SJCRH30 (cell line): Measurements from ENCODE around the gene PLCD1. TPM values are rescaled to one million over a fixed set of nuclear protein-coding genes. Genes with fewer than 3 reads are reported as not detected.
A peak's percentile ranks its signal among the peaks of the same experiment; 100 is the strongest.
"Not testable (repeated sequence)": the region's sequence is repeated elsewhere in the genome, so short reads cannot be mapped to it uniquely, and the experiment has no call there.

ENCODE experiments used
- DNase-seq, 2 experiments: peaks; one replicate each; pipeline ENCODE4 v3.0.0-alpha.2; 2015 to 2020
- H3K27ac ChIP-seq: fragments of 250-450 bp; sonication (Bioruptor Pico); 2 replicates; pipeline ENCODE4 v1.5.1; 2020; ENCODE audit warnings: mild to moderate bottlenecking, moderate library complexity
- H3K27me3 ChIP-seq: fragments of 250-450 bp; sonication (Bioruptor Pico); 2 replicates; pipeline ENCODE4 v1.5.1; 2020; ENCODE audit warnings: mild to moderate bottlenecking, moderate library complexity
- H3K36me3 ChIP-seq: fragments of 250-450 bp; sonication (Bioruptor Pico); 2 replicates; pipeline ENCODE4 v1.5.1; 2020; ENCODE audit warnings: mild to moderate bottlenecking, moderate library complexity
- H3K4me1 ChIP-seq: fragments of 250-450 bp; sonication (Bioruptor Pico); 2 replicates; pipeline ENCODE4 v1.5.1; 2020; ENCODE audit warnings: mild to moderate bottlenecking, moderate library complexity
- H3K4me3 ChIP-seq: fragments of 250-450 bp; sonication (Bioruptor Pico); 2 replicates; pipeline ENCODE4 v1.5.1; 2020; ENCODE audit warnings: mild to moderate bottlenecking, moderate library complexity
- H3K9me3 ChIP-seq: fragments of 250-450 bp; sonication (Bioruptor Pico); replicated peaks from 2 replicates; pipeline ENCODE4 v1.5.1; 2020; ENCODE audit warnings: mild to moderate bottlenecking, moderate library complexity
- total RNA-seq: library from RNA; depleted of rRNA; stranded (reverse); fragments of >200 nt; shearing (Covaris generic); gene quantifications from 2 replicates; pipeline ENCODE4 v1.2.3, GENCODE V29; 2014

Gene PLCD1
- total RNA-seq, 1 experiment from 2014 or later = 1.3 TPM

DNA sequence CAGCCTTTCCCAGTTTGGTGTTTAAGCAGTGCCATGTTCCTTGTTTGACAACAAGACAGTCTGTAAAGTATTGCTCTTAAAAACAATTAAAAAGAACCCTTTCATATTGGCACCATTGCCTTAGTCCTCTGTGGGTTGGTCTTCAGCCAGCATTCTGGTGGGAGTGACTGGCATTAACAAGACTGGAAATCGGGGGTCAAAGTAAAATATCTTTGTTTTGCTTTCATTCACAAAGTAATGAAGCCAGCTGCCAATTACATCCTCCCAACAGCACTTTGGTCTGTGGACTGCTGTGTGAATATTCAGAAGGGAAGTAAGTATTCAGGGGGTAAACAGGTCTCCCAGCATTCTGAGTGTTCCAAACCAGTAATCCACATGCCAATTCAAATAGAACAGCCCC is 47.1 kb downstream of the PLCD1 start:
- Histone ChIP-seq H3K27ac (no peak overlapping the region; the same call in 1 of the 2 replicates), H3K27me3 (no peaks in the 10 kb centered on the region), H3K9me3 (no peaks in the 10 kb centered on the region), H3K36me3 (no peaks in the 10 kb centered on the region), H3K4me1 (peaks cover 23% of the 10 kb centered on the region), H3K4me3 (no peak overlapping the region)
- DNase-seq = no peak

DNA sequence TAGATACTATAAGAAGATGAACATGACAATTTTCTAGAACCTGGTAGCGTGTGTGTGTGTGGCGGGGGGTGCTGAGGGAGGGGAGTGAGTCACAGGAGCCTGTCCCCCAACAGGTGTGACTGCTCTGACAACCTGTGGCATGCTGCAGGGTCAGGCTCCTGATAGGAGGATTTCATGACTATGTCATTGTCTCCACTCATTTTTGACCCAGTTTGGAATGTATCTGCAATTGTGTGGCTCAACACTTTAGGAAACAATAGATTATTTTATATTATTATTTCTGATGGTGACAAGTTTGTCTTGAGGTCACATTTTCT is 48.1 kb downstream of the PLCD1 start:
- peaks cover 23% of the 10 kb centered on the region for H3K4me1 ChIP-seq
- peak overlapping the region; percentile 88 for H3K27ac ChIP-seq
- H3K4me3 ChIP-seq = peak overlapping the region; percentile 26
- no peaks in the 10 kb centered on the region for H3K36me3 ChIP-seq
- DNase-seq = peak; percentile 62 to 63
- H3K27me3 ChIP-seq = no peaks in the 10 kb centered on the region
- H3K9me3 ChIP-seq = no peaks in the 10 kb centered on the region

DNA sequence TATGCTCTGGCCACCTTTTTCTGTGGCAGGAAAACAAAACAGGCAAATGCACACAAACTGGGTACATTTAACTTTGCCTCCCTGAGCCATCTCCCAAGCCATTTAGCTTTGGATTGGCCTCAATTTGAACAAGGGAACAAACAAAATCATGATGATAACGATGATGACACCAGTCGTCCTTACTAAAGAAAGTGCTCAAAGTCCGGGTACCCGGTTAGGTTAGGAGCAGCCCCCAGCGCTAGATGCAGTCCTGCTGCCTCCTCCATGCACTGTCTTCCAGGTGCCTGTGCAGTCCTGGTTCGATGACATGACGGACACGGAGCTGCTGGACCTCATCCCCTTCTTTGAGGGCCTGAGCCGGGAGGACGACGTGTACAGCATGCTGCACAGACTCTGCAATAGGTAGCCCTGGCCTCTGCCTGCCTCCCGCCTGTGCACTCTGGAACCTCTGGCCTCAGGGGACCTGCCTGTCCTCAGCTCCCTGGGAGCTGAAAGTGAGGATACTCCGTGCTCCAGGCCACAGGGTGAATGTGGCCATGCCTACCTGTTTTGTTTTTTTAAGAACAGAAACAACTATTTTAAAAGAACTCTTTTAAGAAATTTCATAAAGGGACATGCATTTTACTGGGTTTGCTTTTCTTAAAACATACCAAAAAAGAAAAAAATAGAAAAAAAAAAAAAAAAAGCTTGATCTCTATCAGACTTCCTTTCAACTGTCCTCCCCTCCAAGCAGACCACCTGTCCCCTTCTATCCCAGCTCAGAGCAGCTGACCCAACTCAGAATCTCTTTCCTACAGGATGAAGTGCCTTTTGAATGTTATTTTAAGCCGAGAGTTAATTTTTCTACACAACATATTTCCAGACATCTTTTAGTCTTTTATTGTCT is 48.7 kb downstream of the PLCD1 start:
- Histone ChIP-seq H3K27me3 (no peaks in the 10 kb centered on the region), H3K9me3 (no peaks in the 10 kb centered on the region), H3K4me1 (peaks cover 23% of the 10 kb centered on the region), H3K4me3 (peak overlapping the region; percentile 26), H3K36me3 (no peaks in the 10 kb centered on the region), H3K27ac (peak overlapping the region; percentile 88)
- DNase-seq = peak; percentile 61 to 73

DNA sequence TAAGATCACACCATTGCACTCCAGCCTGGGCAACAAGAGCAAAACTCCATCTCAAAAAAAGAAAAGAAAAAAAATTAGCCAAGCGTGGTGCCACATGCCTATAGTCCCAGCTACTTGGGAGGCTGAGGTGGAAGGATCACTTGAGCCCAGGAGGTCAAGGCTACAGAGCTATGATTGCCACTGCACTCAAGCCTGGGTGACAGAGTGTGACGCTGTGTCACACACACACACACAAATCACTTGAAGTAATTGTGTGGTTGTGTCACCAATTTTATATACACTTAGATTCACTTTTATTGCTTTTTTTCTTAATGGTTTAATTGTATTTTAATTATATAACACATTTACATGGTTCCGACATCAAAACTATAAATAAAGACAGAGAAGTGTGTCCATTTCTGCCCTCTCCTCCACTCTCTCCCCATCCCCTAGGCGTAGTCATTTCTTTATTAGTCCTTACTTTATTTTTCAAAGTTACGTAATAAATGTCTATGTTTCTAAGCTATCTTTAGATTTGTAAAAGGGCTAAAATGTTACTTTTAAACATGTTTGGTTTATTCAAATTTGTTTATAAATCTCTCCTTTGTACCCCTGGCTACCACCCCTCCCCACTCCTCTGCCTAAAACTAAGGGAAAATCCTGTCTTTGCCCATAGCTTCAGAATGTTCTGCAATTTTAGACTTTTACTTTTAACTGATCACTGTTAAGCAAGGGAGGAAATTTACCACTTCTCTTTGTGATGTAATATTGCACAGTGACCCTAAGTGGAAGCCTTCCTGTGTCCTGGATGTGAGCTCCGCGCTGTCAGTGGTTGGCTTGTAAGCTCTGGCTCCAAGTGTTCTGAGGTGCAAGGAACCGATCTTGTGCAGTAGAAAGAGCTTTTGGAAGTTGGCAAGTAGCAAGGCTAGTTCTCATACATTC is 49.6 kb downstream of the PLCD1 start:
- Histone ChIP-seq H3K9me3 (no peaks in the 10 kb centered on the region), H3K27me3 (no peaks in the 10 kb centered on the region), H3K27ac (peak overlapping the region; percentile 88; the same call in 1 of the 2 replicates), H3K36me3 (no peaks in the 10 kb centered on the region), H3K4me3 (no peak overlapping the region), H3K4me1 (peaks cover 23% of the 10 kb centered on the region)
- no peak for DNase-seq

DNA sequence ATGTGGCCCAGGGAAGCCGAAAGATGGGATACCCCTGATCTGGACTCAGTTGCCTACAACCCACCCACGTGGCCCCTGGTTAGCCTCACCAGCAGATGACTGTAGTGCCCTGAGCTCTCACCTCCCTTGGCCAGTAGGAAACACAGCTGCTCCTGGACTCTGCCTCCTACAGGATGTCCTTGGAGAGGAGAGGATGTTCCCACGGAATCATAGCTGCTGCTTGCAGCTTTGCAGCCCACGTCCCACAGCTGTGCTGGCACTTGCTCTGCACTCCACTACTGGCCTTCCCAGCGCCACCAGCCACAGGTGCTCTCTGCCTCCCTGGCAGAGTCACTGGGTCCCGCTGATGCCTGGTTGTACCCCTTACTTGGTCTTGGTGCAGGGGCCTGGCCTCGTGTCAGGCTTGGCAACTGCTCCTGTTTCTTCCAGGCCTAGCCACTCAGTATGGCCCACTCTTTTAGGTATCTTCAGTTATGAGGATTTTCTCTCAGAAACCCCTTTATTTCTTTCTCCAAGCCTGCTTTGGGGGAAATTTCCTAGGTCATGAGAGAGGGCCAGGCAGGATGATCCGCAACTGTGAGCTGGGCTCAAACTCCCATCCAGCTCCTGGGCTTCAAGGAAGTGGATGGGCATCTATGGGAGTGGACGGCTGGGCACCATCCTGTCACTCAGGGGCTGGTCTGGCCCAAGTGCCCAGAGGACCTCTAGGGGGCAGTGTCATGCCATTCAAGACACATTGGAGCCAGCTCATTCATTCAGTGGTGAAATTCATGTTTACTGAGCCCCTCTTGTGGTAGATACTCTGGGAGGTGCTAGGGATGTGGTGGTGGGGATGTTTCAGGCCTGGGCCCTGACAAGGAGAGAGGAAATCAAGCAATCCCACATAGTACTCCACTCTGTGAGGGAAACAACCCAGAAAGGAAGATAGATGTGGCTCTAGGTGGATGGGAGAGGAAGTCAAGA is 55.0 kb downstream of the PLCD1 start:
- H3K4me1 ChIP-seq = peaks cover 9% of the 10 kb centered on the region
- H3K9me3 ChIP-seq = no peaks in the 10 kb centered on the region
- H3K4me3 ChIP-seq = no peak overlapping the region
- no peaks in the 10 kb centered on the region for H3K27me3 ChIP-seq
- peak; percentile 45 to 74 for DNase-seq
- no peaks in the 10 kb centered on the region for H3K36me3 ChIP-seq
- H3K27ac ChIP-seq = no peak overlapping the region

- Histone ChIP-seq H3K4me1 (peaks cover 17% of the 10 kb centered on the region), H3K4me3 (no peak overlapping the region), H3K9me3 (no peaks in the 10 kb centered on the region), H3K27ac (no peak overlapping the region), H3K27me3 (no peaks in the 10 kb centered on the region), H3K36me3 (no peaks in the 10 kb centered on the region)
- DNase-seq = no peak
Observed at GRCh38 chr3:37973246-37974054, 56.0 kb downstream of the PLCD1 start.

DNA sequence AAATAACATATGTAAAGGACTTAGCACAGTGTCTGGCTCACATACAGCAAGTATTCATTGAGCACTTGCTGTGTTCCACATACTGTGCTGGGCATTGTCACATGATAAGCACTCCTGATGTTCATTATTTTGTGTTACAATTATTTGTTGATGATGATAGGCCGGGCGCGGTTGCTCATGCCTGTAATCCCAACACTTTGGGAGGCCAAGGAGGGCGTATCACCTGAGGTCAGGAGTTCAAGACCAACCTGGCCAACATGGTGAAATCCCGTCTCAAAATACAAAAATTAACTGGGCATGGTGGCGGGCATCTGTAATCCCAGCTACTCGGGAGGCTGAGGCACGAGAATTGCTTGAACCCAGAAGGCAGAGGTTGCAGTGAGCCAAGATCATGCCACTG is 57.4 kb downstream of the PLCD1 start:
- H3K36me3 ChIP-seq, H3K27me3 ChIP-seq, DNase-seq, H3K9me3 ChIP-seq, H3K4me3 ChIP-seq, H3K27ac ChIP-seq: not testable (repeated sequence)
- H3K4me1 ChIP-seq = peaks cover 17% of the 10 kb centered on the region

DNA sequence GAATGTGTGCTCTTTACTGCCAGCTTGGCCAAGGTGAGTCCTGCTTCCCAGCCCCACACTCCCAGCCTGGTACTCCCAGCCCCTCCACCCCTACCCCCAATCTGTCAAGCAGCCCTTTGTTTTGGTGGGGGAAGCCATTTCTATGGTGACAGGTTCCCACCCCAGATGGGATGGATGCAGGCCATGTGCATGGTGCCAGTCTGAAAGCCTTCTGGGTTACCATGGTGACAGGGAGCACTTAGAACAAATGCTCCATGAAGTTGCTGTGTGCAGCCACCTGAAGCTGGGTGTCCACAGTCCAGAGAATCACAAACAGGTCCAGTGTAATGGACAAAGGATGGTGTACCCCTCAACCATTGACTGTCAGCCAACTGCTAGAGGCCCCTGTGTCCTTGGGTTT is 58.0 kb downstream of the PLCD1 start:
- peaks cover 17% of the 10 kb centered on the region for H3K4me1 ChIP-seq
- H3K27ac ChIP-seq = no peak overlapping the region
- no peaks in the 10 kb centered on the region for H3K9me3 ChIP-seq
- H3K27me3 ChIP-seq = no peaks in the 10 kb centered on the region
- H3K36me3 ChIP-seq = no peaks in the 10 kb centered on the region
- H3K4me3 ChIP-seq = no peak overlapping the region
- DNase-seq = no peak

- no peaks in the 10 kb centered on the region for H3K9me3 ChIP-seq
- H3K27me3 ChIP-seq = no peaks in the 10 kb centered on the region
- H3K27ac ChIP-seq = no peak overlapping the region; the same call in 1 of the 2 replicates
- no peaks in the 10 kb centered on the region for H3K36me3 ChIP-seq
- DNase-seq = no peak
- H3K4me1 ChIP-seq = peaks cover 17% of the 10 kb centered on the region
- H3K4me3 ChIP-seq = no peak overlapping the region
Observed at GRCh38 chr3:37970802-37971201, 58.6 kb downstream of the PLCD1 start.

- Histone ChIP-seq H3K9me3 (no peaks in the 10 kb centered on the region), H3K27me3 (no peaks in the 10 kb centered on the region), H3K4me3 (peak overlapping the region; percentile 19; the same call in 1 of the 2 replicates), H3K36me3 (no peaks in the 10 kb centered on the region), H3K4me1 (peaks cover 17% of the 10 kb centered on the region), H3K27ac (peak overlapping the region; percentile 75)
- peak; percentile 78 to 79 for DNase-seq
Observed at GRCh38 chr3:37969596-37970100, 59.8 kb downstream of the PLCD1 start.

DNA sequence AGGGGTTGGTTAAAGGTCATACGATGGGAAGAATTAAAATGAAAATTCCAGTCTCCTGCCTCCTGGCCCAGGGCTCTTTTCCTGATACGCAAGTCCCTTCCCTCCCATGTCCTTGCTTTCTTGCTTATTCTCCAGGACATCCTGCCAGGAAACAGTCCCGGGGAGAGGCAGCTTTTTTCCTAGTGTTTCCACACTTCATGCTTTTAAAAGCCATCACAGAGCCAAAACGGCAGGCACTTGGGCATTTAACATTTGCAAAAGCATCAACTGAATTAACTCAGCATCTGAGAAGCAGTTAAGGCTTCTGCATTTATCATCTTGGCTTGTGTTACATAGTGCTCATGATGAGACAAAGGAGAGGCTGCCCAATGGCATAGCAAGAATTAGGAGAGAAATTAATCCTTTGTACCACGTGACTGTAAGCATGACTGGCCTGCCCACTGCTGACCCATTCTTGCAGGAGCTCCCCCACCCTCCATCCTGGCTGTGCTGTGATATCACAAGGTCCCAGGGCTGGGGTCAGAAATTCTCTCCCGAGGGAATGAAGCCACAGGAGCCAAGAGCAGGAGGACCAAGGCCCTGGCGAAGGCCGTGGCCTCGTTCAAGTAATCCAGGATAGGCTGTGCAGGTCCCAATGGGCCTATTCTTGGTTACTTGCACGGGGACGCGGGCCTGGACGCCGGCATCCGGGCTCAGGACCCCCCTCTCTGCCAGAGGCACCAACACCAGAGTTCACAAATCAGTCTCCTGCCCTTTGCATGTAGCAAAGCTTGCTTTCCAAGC is 60.4 kb downstream of the PLCD1 start:
- Histone ChIP-seq H3K36me3 (no peaks in the 10 kb centered on the region), H3K9me3 (no peaks in the 10 kb centered on the region), H3K27ac (peak overlapping the region; percentile 75), H3K27me3 (no peaks in the 10 kb centered on the region), H3K4me1 (peaks cover 17% of the 10 kb centered on the region), H3K4me3 (peak overlapping the region; percentile 19; the same call in 1 of the 2 replicates)
- DNase-seq = peak in 1 of 2 experiments; percentile 13

DNA sequence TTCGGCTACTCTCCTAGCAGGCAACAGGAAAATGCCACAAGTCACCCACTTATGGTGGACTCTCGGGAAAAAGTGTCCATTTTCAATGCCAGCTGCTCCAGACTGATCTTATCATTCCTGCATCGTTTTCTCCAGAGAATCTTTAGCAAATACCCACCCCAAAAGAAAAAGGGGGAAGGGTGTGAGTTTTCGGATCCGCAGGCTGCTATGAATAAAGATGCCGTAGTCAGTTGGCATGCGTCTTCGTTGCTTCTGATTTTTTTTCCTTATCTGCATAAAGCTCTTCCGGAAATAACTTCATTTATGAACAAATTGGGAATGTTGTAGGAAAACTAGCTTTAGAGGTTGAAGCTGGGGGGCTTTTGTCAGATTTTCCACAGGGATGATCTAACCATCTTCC is 61.2 kb downstream of the PLCD1 start:
- no peak overlapping the region for H3K4me3 ChIP-seq
- no peaks in the 10 kb centered on the region for H3K36me3 ChIP-seq
- H3K9me3 ChIP-seq = no peaks in the 10 kb centered on the region
- H3K4me1 ChIP-seq = peaks cover 20% of the 10 kb centered on the region
- DNase-seq = no peak
- no peak overlapping the region; the same call in 1 of the 2 replicates for H3K27ac ChIP-seq
- no peaks in the 10 kb centered on the region for H3K27me3 ChIP-seq
